ENCODE results near the gene KLHL34.

DNA sequence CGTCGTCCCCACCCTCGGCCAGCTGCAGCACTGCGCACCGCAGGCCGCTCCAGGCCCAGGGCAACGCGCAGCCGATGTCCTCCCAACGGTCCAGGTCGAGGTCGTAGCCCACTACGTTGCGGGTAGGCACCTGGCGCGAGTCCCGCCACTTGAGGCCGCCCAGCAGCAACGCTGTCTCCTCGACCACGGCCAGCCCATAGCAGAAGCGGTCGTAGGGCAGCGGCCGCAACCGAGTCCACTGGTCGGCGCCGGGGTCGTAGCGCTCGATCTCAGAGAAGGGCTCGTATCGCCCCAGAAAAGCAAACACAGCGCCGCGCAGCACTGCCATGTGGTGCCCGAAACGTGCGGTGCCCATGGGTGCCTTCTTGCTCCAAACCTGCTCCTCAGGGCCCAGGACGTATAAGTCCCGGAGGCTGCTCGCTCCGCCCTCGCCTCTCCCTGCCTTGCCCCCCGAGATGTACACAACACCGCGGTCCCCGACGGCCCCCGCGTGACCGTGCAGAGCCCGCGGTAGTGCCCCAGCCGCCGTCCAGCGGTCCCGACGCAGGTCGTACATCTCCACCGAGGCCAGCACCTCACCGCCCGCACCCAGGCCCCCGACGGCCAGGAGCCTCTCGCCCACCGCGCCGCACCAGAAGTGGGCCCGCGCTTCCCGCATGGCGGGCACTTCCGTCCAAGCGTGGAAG is 2.1 kb downstream of the KLHL34 start:
- TF ChIP-seq FOXK2 (IDR thresholded peaks at IDR 0.05) (no peak), CTBP1 (IDR thresholded peaks at IDR 0.05; ENCODE audit: borderline replicate concordance) (no peak)
